Tibial artery (tissue), 4 donors: Measurements from ENCODE around the gene TERF2IP.

Experiments used
- DNase-seq, 2 donors: peaks; one replicate each; pipeline ENCODE4 v3.0.0-alpha.2; 2019
- H3K27ac ChIP-seq, 2 donors: fragments of 200-600 bp; sonication (generic) in 1 of 2; 1 replicate in 1 of 2; 2 replicates in 1 of 2; pipeline ENCODE4 v1.5.1; 2018 to 2019; ENCODE audit warnings: mild to moderate bottlenecking in 1 of 2
- H3K27me3 ChIP-seq, 2 donors: fragments of 200-600 bp; sonication (generic) in 1 of 2; one replicate each; pipeline versions ENCODE4 v1.5.1 to v1.6.0; 2016 to 2019
- H3K36me3 ChIP-seq, 3 donors: fragments of 200-600 bp; sonication (generic) in 2 of 3; one replicate each; pipeline ENCODE4 v1.5.1; 2016 to 2019; ENCODE audit warnings: mild to moderate bottlenecking in 2 of 3
- H3K4me1 ChIP-seq, 4 donors: fragments of 200-600 bp; sonication (generic) in 2 of 4; 1 replicate in 3 of 4; 2 replicates in 1 of 4; pipeline ENCODE4 v1.5.1; 2016 to 2019
- H3K4me3 ChIP-seq, 2 donors: fragments of 200-600 bp; sonication (generic) in 1 of 2; 1 replicate in 1 of 2; 2 replicates in 1 of 2; pipeline ENCODE4 v1.5.1; 2018 to 2019; ENCODE audit warnings: mild to moderate bottlenecking in 2 of 2
- H3K9me3 ChIP-seq, 3 donors: fragments of 200-600 bp; sonication (generic) in 1 of 3; one replicate each; pipeline ENCODE4 v1.5.1; 2016 to 2019
- intact Hi-C: fragments of 100-400 bp; cut with DNase I; formaldehyde crosslinking; loops from one replicate; pipeline ENCODE4 v1.15.0; 2023; ENCODE audit warnings: low total_unique reads
- TF ChIP-seq, protein P1 (sequence below), 2 experiments: fragments of 200-600 bp in 1 of 2; fragments of 450-650 bp in 1 of 2; IDR thresholded peaks; one replicate each; pipeline ENCODE4 v1.5.1; 2017 to 2019; ENCODE audit warnings: antibody characterized with exemption in 2 of 2, mild to moderate bottlenecking in 1 of 2, moderate library complexity in 1 of 2

The TERF2IP gene

DNA sequence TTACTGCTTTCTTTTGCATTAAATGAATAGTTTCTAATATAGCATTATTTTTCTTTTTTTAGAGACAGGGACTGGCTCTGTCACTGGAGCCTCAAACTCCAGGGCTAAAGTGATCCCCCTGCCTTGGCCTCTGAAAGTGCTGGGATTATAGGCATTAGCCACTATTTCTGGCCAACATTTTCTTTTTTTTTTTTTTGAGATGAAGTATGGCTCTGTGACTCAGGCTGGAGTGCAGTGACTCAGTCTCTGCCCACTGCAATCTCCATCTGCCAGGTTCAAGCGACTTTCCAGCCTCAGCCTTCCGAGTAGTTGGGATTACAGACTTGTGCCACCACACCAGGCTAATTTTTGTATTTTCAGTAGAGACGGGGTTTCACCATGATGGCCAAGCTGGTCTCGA is 55.7 kb downstream of the TERF2IP start:
- Histone ChIP-seq H3K27me3 (no peaks in the 10 kb centered on the region), H3K9me3 (no peaks in the 10 kb centered on the region), H3K4me1 (no peaks in the 10 kb centered on the region), H3K4me3 (no peak overlapping the region), H3K27ac (no peak overlapping the region), H3K36me3 (no peaks in the 10 kb centered on the region)
- intact Hi-C loops, result no loop called here
- no peak for DNase-seq
- TF ChIP-seq, protein P1, sequence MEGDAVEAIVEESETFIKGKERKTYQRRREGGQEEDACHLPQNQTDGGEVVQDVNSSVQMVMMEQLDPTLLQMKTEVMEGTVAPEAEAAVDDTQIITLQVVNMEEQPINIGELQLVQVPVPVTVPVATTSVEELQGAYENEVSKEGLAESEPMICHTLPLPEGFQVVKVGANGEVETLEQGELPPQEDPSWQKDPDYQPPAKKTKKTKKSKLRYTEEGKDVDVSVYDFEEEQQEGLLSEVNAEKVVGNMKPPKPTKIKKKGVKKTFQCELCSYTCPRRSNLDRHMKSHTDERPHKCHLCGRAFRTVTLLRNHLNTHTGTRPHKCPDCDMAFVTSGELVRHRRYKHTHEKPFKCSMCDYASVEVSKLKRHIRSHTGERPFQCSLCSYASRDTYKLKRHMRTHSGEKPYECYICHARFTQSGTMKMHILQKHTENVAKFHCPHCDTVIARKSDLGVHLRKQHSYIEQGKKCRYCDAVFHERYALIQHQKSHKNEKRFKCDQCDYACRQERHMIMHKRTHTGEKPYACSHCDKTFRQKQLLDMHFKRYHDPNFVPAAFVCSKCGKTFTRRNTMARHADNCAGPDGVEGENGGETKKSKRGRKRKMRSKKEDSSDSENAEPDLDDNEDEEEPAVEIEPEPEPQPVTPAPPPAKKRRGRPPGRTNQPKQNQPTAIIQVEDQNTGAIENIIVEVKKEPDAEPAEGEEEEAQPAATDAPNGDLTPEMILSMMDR (IDR thresholded peaks at IDR 0.05), result no peak
